OCI-LY7 (cell line): Measurements from ENCODE around the gene NTM. TPM values are rescaled to one million over a fixed set of nuclear protein-coding genes. Genes with fewer than 3 reads are reported as not detected.

Source experiments
- BruUV-seq: library from RNA; stranded (reverse); fragments of 400-500 nt; replicated peaks from 2 replicates; lab custom pipeline; 2021; lab: Mats Ljungman, UMichigan
- CTCF ChIA-PET: fragments of 300-600 bp; sonication (Branson Sonifier 250); formaldehyde crosslinking; loops from one replicate; lab custom pipeline; 2022; ENCODE audit warnings: antibody characterized with exemption; ENCODE audit not compliant: unreplicated experiment; lab: Charles Lee
- POLR2A ChIA-PET: fragments of 300-600 bp; sonication (Branson Sonifier 250); formaldehyde crosslinking; loops from one replicate; lab custom pipeline; 2022; ENCODE audit warnings: antibody characterized with exemption; lab: Charles Lee
- DNase-seq: peaks from one replicate; pipeline ENCODE4 v3.0.0-alpha.2; 2015; ENCODE audit warnings: low spot score
- H2AFZ ChIP-seq: fragments of 200-600 bp; sonication (generic), shearing (Covaris generic); 2 replicates; pipeline ENCODE4 v1.6.1; 2014; ENCODE audit warnings: mild to moderate bottlenecking, antibody characterized with exemption, low read length, moderate library complexity
- H3K27ac ChIP-seq: fragments of 200-600 bp; sonication (generic); 2 replicates; pipeline ENCODE4 v1.5.1; 2014; ENCODE audit warnings: mixed run types, low read depth, mild to moderate bottlenecking, moderate library complexity, low read length, inconsistent platforms; ENCODE audit not compliant: poor library complexity, severe bottlenecking
- H3K36me3 ChIP-seq: fragments of 200-600 bp; sonication (generic); 2 replicates; pipeline ENCODE4 v1.6.1; 2014; ENCODE audit warnings: mild to moderate bottlenecking, antibody characterized with exemption, low read length, moderate library complexity, mixed read lengths; ENCODE audit not compliant: insufficient read depth
- H3K4me1 ChIP-seq: fragments of 200-600 bp; sonication (generic); 2 replicates; pipeline ENCODE4 v1.5.1; 2014; ENCODE audit warnings: mild to moderate bottlenecking, low read length; ENCODE audit not compliant: insufficient read depth, poor library complexity, severe bottlenecking
- H3K4me2 ChIP-seq: fragments of 200-600 bp; sonication (generic); 2 replicates; pipeline ENCODE4 v1.6.1; 2014; ENCODE audit warnings: mild to moderate bottlenecking, low read length
- H3K4me3 ChIP-seq: fragments of 200-600 bp; sonication (generic); 2 replicates; pipeline ENCODE4 v1.5.1; 2014; ENCODE audit warnings: mild to moderate bottlenecking, low read depth, low read length; ENCODE audit not compliant: poor library complexity, severe bottlenecking
- H3K79me2 ChIP-seq: fragments of 200-600 bp; sonication (generic); 2 replicates; pipeline ENCODE4 v1.6.1; 2016; ENCODE audit warnings: low read depth, mild to moderate bottlenecking, low read length, moderate library complexity, mixed read lengths; ENCODE audit not compliant: insufficient read depth
- H3K9me2 ChIP-seq: fragments of 200-600 bp; sonication (generic); 2 replicates; pipeline ENCODE4 v1.6.1; 2016; ENCODE audit warnings: mild to moderate bottlenecking, low read length, mixed read lengths; ENCODE audit not compliant: insufficient read depth
- H3K9me3 ChIP-seq: fragments of 200-600 bp; sonication (generic); 2 replicates; pipeline ENCODE4 v1.6.1; 2014; ENCODE audit warnings: mild to moderate bottlenecking, mixed run types, low read length, mixed read lengths
- H4K20me1 ChIP-seq: fragments of 200-600 bp; sonication (generic); 2 replicates; pipeline ENCODE4 v1.6.1; 2014; ENCODE audit warnings: mild to moderate bottlenecking, antibody characterized with exemption, low read length, moderate library complexity, mixed read lengths; ENCODE audit not compliant: insufficient read depth
- EZH2phosphoT487 ChIP-seq: fragments of 200-600 bp; sonication (generic); IDR thresholded peaks from 2 replicates; pipeline ENCODE4 v1.6.1; 2018; ENCODE audit warnings: low read depth, borderline replicate concordance, mild to moderate bottlenecking, mixed run types, antibody characterized with exemption, low read length, moderate library complexity, mixed read lengths
- intact Hi-C: fragments of 100-400 bp; cut with micrococcal nuclease; formaldehyde crosslinking; loops from one replicate; pipeline ENCODE4 v1.10.0; 2022; ENCODE audit not compliant: unreplicated experiment
- total RNA-seq, 2 experiments: library from RNA; depleted of rRNA in 1 of 2; stranded (reverse); fragments of >200 nt in 1 of 2; shearing (Covaris generic) in 1 of 2; gene quantifications; 2 replicates each; pipeline ENCODE4 v1.2.3, GENCODE V29; 2014 to 2022
- TF ChIP-seq, protein P1 (sequence below): fragments of 200-600 bp; sonication (generic); conservative IDR thresholded peaks from 2 replicates; pipeline ENCODE4 v1.5.1; 2014; ENCODE audit warnings: mild to moderate bottlenecking, antibody characterized with exemption, low read length, moderate library complexity, mixed read lengths

The NTM gene
- total RNA-seq, 2 experiments from 2014 or later: not detected

DNA sequence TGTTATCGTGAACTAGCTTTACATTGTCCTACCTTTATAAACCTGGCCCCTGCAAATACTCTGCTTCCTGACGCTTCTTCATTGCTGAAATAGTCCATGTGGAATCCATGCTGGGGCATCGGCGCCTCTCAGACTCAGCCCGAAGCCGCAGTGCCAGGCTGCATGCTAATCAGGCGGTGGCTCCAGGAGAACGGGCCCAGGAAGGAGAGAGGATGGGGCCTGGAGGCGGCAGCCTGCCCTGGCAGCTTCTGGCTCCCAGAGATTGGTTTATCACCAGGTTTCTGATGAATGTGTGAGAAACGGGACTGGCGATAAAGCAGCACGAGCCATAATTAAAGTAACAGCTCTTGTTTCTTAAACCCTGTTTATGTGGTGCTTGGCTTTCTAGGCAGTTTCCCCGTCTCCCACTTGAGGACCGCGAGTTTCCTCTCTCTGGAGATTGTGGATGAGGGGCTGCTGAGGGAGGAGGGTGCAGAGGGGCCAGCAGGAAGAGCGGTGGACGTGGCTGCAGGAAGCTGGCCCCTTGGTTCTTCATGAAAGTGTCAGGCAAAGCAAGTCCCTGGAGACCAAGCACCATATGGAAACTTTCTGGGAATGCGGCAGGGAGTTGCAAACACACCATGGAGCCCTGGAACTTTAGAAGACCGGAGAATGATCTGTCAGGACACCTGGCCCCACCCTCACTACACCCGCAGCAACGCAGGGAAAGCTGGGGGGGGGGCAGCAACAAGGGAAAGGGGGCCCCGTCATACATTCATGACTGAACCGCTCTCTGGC lies 93.4 kb downstream of the NTM start:
- CTCF ChIA-PET: no interaction called here
- Histone ChIP-seq H3K4me3 (no peak overlapping the region), H3K9me2 (no peaks in the 10 kb centered on the region), H3K4me1 (no peaks in the 10 kb centered on the region), H3K27ac (no peak overlapping the region), H4K20me1 (no peaks in the 10 kb centered on the region), H3K9me3 (no peaks in the 10 kb centered on the region), H3K4me2 (no peak overlapping the region), H3K36me3 (no peaks in the 10 kb centered on the region), H3K79me2 (no peaks in the 10 kb centered on the region), H2AFZ (no peak overlapping the region)
- no peak for DNase-seq
- BruUV-seq: no TSS peak
- intact Hi-C loops: no loop called here
- TF ChIP-seq, protein P1, sequence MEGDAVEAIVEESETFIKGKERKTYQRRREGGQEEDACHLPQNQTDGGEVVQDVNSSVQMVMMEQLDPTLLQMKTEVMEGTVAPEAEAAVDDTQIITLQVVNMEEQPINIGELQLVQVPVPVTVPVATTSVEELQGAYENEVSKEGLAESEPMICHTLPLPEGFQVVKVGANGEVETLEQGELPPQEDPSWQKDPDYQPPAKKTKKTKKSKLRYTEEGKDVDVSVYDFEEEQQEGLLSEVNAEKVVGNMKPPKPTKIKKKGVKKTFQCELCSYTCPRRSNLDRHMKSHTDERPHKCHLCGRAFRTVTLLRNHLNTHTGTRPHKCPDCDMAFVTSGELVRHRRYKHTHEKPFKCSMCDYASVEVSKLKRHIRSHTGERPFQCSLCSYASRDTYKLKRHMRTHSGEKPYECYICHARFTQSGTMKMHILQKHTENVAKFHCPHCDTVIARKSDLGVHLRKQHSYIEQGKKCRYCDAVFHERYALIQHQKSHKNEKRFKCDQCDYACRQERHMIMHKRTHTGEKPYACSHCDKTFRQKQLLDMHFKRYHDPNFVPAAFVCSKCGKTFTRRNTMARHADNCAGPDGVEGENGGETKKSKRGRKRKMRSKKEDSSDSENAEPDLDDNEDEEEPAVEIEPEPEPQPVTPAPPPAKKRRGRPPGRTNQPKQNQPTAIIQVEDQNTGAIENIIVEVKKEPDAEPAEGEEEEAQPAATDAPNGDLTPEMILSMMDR: no peak
- TF ChIP-seq EZH2phosphoT487: no peak
- POLR2A ChIA-PET: no interaction called here

DNA sequence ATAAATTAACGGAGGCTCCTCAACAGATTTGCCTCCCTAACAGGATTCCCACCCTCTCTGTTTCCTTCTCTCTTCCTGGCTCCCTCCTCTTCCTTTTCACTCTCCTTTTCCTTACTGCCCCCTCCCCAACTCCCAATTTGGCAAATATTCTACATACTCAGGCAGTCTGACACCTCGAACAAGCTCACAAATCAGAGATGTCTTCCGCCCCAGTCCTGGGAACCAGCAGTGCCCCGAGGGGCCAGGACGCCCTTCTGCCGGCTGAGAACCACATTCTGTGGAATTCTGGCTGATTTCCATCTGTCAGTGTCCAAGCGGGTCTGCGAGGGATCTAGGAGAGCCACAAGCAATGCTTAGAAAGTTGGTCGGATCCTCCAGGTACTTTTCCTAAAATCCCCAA lies 94.0 kb downstream of the NTM start:
- Histone ChIP-seq H3K27ac (no peak overlapping the region), H3K36me3 (no peaks in the 10 kb centered on the region), H3K9me3 (no peaks in the 10 kb centered on the region), H3K4me2 (no peak overlapping the region), H4K20me1 (no peaks in the 10 kb centered on the region), H3K4me3 (no peak overlapping the region), H3K9me2 (no peaks in the 10 kb centered on the region), H2AFZ (no peak overlapping the region), H3K79me2 (no peaks in the 10 kb centered on the region), H3K4me1 (no peaks in the 10 kb centered on the region)
- BruUV-seq: no TSS peak
- POLR2A ChIA-PET: no interaction called here
- intact Hi-C loops: no loop called here
- DNase-seq: no peak
- CTCF ChIA-PET: no interaction called here
- TF ChIP-seq EZH2phosphoT487: no peak
- TF ChIP-seq, protein P1: no peak

DNA sequence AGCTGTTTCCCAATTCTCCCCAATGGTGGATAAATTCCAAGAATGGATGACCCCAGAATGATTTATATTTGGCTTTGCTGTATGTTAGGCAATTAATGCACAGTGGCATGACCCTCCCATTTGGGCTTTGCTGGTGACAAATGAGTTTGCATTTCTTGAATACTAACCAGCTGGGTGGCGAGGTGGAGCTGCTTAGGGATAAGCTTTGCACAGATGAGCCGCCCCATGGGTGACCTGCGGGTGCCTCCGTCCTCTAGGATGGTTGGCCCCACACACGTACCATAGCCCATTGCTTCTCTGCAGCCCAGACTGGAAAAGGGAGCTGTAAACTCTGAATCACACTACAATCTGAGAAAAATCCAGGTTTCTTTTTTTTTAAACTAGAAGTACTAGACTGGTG lies 94.6 kb downstream of the NTM start:
- POLR2A ChIA-PET: interaction anchor here (1.1 kb wide), 1 partner anchor 19 kb away, joined by 3 read pairs; no protein-coding TSS in a partner anchor
- Histone ChIP-seq H3K4me3 (no peak overlapping the region), H4K20me1 (no peaks in the 10 kb centered on the region), H3K4me1 (no peaks in the 10 kb centered on the region), H3K9me3 (no peaks in the 10 kb centered on the region), H2AFZ (no peak overlapping the region), H3K9me2 (no peaks in the 10 kb centered on the region), H3K79me2 (no peaks in the 10 kb centered on the region), H3K36me3 (no peaks in the 10 kb centered on the region), H3K4me2 (no peak overlapping the region), H3K27ac (no peak overlapping the region)
- intact Hi-C loops: no loop called here
- CTCF ChIA-PET: no interaction called here
- no TSS peak for BruUV-seq
- no peak for DNase-seq
- TF ChIP-seq EZH2phosphoT487: no peak
- TF ChIP-seq, protein P1: no peak
